AG09309 (cell line): Measurements from ENCODE around the gene PTPRCAP.
A peak's percentile ranks its signal among the peaks of the same experiment; 100 is the strongest.
"Not testable (repeated sequence)": the region's sequence is repeated elsewhere in the genome, so short reads cannot be mapped to it uniquely, and the experiment has no call there.

Source experiments
- DNase-seq: peaks from one replicate; pipeline ENCODE4 v3.0.0-alpha.2; 2010; ENCODE audit warnings: low read depth
- H3K4me3 ChIP-seq: 2 replicates; pipeline ENCODE4 v1.5.1; 2011; ENCODE audit warnings: mild to moderate bottlenecking, low read depth, low read length, moderate library complexity; ENCODE audit not compliant: control insufficient read depth
- TF ChIP-seq, protein P1 (sequence below): IDR thresholded peaks from 2 replicates; pipeline ENCODE4 v1.5.1; 2011; ENCODE audit warnings: mild to moderate bottlenecking, low read depth, low read length, inconsistent platforms; ENCODE audit not compliant: insufficient read depth, control insufficient read depth; ENCODE audit errors: missing control alignments

PTPRCAP gene, protein sequence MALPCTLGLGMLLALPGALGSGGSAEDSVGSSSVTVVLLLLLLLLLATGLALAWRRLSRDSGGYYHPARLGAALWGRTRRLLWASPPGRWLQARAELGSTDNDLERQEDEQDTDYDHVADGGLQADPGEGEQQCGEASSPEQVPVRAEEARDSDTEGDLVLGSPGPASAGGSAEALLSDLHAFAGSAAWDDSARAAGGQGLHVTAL

DNA sequence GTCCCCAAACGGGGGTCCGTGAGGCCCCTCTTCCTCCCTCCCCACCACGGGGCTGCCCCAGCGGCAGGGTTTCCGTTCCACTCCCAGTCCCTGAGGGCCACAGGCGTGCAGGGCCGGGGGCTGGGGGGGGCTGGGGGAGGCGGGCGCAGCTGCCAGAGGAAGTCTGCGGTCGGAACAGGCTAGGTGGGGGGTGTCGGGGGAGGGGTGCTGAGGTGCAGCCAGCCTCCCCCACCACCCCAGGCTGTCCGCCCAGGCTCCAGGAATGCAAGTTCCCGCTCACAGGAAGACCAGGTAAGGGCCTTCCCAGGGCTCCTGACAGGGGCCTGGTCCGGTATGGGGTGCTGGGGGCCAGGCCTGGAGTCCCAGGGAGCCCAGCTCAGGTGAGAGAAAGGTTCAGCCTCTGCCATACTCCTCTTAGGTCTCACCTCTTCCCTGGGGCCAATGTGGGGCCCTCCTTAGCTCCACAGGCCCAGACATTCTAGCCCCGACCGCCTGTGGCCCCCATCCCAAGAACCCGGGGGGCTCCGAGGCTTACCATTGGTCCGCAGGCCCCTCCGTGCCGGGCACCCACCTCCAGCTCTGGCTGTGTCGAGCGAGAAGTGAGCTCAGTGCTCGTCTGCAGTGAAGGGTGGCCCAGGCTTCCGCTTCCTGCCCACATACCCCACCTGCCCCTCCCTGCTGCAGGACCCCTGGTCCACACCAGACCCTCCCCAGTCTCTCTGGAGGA is at the start of gene PTPRCAP:
Gene PTPRCAP (minus strand): TSS at position 601 of the 727 bp plus-strand sequence. CDS start 63 bp downstream, at position 538.
- no peak for DNase-seq
- TF ChIP-seq, protein P1, sequence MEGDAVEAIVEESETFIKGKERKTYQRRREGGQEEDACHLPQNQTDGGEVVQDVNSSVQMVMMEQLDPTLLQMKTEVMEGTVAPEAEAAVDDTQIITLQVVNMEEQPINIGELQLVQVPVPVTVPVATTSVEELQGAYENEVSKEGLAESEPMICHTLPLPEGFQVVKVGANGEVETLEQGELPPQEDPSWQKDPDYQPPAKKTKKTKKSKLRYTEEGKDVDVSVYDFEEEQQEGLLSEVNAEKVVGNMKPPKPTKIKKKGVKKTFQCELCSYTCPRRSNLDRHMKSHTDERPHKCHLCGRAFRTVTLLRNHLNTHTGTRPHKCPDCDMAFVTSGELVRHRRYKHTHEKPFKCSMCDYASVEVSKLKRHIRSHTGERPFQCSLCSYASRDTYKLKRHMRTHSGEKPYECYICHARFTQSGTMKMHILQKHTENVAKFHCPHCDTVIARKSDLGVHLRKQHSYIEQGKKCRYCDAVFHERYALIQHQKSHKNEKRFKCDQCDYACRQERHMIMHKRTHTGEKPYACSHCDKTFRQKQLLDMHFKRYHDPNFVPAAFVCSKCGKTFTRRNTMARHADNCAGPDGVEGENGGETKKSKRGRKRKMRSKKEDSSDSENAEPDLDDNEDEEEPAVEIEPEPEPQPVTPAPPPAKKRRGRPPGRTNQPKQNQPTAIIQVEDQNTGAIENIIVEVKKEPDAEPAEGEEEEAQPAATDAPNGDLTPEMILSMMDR: no peak
- no peak within 1 kb of the TSS for H3K4me3 ChIP-seq

- H3K4me3 ChIP-seq: no peak overlapping the region
- DNase-seq: no peak
- TF ChIP-seq, protein P1: no peak
Observed at GRCh38 chr11:67486481-67487195, 49.2 kb upstream of the PTPRCAP start.

GRCh38 chr11:67485873-67486361 is 48.4 kb upstream of the PTPRCAP start:
- H3K4me3 ChIP-seq, DNase-seq: not testable (repeated sequence)

- TF ChIP-seq, protein P1: no peak
- DNase-seq: no peak
- H3K4me3 ChIP-seq: no peak overlapping the region
Observed at GRCh38 chr11:67484847-67485311, 47.4 kb upstream of the PTPRCAP start.

GRCh38 chr11:67483831-67484665 is 46.6 kb upstream of the PTPRCAP start:
- H3K4me3 ChIP-seq: no peak overlapping the region
- TF ChIP-seq, protein P1: no peak
- no peak for DNase-seq

GRCh38 chr11:67482827-67483798 is 45.6 kb upstream of the PTPRCAP start, which contains the start of gene AIP:
TSS of gene AIP (plus strand) at chr11:67483026. CDS start at chr11:67483159, 133 bp downstream.
- TF ChIP-seq, protein P1: peak; percentile 8
- peak; percentile 87 for DNase-seq
- H3K4me3 ChIP-seq: peak within 1 kb of the TSS; percentile 66
